GM21367 (cell line): ENCODE results near the gene PCLO.
"Not testable (repeated sequence)": the region's sequence is repeated elsewhere in the genome, so short reads cannot be mapped to it uniquely, and the experiment has no call there.

ENCODE experiments used
- ATAC-seq: cut with Tn5 transposase; IDR thresholded peaks from one replicate; pipeline ENCODE4 v1.9.1; 2021; ENCODE audit not compliant: unreplicated experiment

Gene PCLO

DNA sequence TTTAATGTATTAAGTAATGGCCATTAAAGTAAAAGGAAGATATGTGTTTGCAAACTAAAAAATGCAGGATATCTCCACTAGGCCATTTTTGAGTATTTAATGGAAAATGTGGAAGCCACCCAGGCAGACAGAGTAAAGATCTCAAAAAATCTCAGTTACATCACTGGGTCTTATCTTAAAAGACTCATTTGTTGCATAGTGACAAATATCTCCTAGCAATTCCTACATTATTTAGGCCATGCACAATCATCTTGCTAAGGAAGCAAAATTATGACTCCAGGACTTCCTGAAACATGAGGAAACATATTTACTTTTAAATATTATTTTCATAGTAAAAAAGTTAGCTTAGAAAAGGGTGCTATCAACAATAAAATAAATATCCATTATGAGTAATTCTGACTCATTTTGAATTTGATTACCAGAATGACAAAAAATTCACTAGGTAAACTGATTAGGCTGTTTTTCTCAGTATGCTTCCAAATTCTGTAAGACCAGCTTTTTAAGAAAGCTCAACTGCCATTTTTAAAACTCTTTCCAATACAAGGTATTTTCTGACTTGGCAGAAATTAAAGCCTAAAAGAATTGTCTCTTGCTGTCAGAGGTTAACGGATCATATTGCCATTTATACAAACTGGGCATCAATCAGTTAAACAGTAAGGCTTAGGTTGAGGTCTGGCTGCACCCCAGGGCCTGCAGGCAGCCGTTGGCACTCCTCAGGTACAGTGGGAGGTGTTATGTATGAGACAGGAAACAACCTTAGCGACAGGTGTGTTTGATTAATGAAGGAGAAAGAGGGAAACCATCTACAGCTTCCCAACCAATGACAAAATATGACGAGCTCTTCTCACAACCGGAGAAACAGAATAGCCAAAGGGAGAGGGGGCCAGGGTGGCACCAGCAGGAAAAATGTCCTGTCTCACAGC lies 31.8 kb downstream of the PCLO start:
- ATAC-seq = no peak

DNA sequence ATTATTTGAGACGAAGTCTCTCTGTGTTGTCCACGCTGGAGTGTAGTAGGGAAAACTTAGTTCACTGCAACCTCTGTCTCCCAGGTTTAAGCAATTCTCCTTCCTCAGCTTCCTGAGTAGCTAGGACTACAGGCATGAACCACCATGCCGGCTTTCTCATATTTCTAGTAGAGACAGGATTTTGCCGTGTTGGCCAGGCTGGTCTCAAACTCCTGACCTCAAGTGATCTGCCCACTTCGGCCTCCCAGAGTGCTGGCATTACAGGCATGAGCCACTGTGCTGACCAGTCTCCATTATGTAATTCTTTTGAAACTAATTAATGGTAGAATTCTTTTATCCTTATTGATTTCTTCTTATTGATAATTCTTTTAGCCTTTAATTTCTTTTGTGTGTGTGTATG lies 32.5 kb downstream of the PCLO start:
- ATAC-seq = no peak

DNA sequence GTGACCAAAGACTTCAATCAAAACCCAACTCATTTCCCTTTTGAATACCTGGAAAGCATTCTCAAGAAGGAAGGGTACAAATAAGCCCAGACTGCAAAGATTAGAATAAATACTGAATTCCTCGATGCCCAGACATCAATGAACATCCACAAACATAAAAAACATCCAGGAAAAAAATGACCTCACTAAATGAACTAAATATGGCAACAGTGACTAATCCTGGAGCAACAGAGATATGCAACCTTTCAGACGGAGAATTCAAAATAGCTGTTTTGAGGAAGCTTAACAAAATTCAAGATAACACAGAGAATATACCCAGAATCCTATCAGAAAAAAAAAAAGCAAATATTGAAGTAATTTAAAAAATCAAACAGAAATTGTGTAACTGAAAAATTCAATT lies 43.2 kb downstream of the PCLO start:
- no peak for ATAC-seq

DNA sequence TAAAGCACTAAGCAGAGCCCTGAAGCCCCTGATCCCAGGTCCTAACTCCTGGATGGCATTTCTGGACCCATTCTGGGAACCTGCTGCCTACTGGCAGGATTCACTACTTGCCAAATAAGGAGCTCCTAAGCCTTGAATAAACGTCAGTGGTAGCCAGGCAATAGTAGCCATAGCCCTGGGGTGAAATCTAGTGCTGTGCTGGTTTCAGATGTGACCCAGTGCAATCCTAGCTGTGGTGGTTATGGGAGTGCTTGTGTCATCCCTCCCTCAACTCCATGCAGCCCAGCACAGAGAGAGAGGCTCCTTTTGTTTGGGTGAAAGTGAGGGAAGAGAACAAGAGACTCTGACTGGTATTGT lies 43.7 kb downstream of the PCLO start:
- ATAC-seq = no peak

DNA sequence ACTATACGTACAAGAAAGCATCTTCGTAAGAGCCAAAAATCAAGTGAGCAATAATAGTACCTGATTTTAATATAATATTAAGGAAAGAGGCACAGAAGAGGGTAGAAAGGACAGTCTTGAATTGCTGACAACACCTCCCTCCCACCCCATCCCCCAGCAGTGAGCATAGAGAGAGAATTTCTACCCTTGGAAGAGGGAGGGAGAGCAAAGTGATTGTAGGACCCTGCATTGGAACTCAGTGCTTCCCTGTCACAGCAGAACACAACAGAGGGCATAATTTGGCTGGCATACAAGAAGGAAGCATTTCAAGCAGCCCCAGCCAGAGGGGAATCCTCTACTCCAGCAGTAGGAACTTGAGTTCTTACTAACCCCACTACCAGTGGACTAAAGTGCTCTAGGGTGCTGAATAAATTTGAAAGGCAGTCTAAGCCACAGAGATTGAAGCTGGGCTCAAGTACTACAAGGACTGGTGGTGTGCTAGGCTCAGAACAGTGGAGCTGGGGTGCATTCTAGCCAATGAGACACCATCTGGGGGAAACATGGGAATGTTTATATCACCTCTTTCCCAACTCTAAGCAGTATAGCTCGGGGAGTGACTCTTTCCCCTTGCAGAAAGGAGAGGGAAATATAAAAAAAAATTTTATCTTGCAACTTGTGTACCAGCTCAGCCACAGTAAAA lies 44.2 kb downstream of the PCLO start:
- no peak for ATAC-seq

DNA sequence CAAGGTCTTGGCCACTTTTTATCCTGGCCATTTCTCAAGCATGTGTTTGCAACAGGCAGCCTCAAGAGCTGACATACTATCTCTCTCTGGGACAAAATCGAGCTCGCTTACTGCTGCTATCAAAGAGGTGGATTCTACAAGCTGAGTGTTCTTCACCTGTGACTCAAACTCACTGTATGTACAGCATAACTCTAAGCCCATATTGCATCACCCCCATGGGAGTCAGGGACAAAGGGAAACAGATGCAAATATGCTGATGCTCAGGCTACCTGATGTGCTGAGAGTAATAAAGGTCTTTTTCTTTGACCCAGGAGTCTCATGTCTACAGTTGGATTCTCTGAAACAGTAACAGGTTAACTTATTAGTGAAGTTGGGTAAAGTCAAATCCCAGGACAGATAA lies 45.2 kb downstream of the PCLO start:
- no peak for ATAC-seq

DNA sequence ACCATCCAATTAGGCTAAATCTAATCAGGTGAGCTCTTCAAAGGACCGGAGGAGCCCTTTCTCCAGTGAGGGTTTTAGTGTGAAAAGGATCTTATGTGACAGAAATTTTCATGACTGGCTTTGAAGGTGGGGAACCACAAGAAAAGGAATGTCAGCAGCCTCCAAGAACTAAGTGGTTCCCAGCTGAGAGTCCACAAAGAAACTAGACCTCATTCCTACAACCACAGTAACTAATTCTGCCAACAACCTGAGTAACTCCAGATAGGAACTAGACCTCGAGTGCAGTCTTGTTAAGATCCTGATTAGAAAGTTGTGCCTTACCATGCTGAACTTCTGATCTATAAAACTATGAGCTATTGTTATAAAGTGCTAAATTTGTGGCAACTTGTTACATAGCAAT lies 51.3 kb downstream of the PCLO start:
- no peak for ATAC-seq

DNA sequence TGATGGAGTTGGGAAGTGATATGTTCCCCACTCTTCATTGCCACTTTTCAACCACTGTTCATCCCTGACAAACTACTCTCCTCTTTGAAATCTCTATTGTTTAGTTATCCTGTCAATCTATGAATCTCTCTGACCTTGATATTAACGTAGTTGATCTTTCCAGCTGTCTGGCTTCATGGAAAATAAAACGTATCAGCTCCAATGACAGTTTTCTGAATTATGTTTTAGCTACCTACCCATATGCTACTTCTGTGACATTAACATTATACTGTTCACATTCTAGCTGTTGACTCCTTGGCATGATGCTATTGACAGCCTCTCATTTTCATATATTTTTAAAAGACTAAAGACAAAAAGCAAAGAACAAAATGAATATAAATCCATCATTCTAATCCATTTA lies 53.3 kb downstream of the PCLO start:
- ATAC-seq = no peak

DNA sequence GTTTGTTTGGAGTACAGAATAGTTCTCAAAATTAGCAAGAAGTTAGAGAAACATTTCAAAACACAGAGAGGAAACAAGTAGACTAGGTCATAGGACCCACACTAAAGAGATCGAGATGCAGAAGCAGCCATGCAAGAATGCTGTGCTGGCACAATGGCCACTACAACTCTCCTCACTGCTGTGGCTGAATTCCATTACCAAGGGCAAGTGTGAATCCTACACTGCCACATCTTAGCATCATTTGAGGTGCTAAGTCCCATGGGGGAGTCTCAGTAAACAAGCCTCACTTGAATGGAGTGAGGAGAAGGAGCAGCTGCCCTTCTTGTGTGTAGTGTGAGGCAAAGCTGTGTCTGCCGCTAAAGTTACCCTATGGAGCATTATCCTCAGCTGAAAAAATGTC lies 56.7 kb downstream of the PCLO start:
- no peak for ATAC-seq

DNA sequence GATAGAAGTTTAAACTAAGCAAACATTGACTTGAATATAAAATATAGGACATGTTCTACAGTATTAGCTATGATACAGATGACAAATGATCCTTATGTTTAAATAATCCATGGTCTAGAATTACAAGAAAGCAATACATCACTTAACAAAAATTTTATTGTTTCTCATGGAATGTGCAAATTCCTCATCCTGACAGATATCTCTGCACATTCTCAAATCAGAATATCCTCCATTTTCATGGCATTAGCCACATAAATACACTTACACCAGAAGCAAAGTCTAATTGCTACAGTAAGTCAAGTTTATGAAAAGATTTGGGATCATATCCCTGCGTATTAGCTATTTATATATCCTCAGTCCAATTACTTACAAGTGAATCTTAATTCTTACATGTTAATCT lies 57.6 kb downstream of the PCLO start:
- ATAC-seq = no peak

DNA sequence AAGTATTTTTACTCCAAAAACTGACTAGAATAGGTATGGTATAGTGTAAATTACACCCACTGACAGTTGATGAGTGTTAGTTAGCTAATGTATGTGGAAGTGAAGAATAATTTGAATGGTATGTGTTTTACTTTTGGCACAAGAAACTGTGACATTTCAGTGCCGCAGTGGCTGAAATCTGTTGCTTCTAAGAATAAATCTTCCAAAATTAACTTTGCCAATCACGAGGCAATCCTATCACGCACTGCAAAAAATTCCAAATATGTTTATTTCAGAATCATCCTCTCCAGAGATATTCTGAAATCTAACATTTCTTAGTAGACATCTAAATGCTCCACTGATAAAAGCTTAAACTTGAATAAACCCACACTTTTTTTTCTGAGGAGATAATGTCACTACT lies 61.2 kb downstream of the PCLO start:
- no peak for ATAC-seq

DNA sequence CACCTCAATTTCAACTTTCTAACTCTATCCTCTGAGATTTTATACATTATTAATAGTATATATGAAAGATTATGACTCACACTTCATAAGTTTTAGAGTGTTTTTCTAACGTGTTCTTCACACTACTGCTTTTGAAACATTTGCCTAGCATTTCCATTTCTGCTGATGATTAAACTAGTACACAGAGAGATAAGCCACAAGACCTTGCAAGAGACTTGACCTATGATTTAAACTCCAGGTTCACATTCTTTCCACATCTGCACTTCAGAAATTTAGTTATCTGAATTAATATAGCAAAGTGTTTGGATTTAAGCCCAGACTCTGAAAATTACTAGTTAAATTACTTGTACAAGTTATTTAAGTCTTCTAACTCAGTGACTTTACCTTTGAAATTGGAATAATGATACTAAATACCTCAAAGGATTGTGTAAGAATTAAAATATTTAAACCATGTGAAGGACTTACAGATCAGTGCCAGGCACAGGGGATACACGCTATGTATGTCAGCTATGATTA lies 66.6 kb downstream of the PCLO start:
- no peak for ATAC-seq

DNA sequence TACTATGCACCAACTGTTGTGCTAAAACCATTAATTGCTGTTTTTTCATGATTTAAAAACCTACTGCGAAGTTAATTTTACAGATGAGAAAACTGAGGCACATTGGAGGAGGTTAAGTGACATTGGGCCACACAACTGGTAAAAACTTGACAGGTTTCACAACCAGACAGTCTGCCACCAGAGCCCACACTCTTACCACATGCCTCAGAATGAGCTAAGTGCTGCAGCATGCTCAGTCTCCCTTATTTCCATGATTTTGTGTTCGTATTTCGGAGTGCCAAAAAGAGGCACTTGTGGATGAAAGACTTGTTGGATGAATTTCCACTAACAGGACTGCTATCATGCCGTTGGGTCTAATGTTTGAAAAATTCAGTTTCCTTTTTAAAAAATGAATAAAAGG lies 77.4 kb downstream of the PCLO start:
- ATAC-seq = no peak

DNA sequence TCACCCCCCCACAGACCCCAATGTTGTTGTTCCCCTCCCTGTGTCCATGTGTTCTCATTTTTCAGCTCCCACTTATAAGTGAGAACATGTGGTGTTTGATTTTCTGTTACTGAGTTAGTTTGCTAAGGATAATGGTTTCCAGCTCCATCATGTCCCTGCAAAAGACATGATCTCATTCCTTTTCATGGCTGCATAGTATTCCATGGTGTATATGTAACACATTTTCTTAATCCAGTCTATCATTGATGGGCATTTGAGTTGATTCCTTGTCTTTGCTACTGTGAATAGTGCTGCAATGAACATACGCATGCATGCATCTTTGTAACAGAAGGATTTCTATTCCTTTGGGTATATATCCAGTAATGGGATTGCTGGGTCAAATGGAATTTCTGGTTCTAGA lies 82.8 kb downstream of the PCLO start:
- not testable (repeated sequence) for ATAC-seq

DNA sequence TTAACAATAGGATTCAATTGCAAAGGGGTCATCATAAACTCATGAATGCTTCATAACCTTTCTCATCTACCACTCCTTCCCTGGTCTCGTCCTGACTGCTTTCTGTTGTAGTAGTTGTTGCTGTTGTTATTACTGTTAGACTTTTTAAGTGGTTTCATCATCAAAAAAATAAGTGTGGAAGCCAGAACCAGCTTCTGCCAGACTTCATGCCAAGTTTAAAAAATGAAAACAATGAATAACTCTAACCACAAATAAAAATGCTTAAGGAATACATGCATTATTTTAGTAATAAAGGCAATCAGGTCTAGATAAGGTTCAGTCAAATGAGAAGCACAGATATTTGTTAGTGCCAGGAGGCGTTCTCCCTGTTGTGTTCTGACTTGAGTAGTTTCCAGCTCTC lies 85.4 kb downstream of the PCLO start:
- no peak for ATAC-seq

DNA sequence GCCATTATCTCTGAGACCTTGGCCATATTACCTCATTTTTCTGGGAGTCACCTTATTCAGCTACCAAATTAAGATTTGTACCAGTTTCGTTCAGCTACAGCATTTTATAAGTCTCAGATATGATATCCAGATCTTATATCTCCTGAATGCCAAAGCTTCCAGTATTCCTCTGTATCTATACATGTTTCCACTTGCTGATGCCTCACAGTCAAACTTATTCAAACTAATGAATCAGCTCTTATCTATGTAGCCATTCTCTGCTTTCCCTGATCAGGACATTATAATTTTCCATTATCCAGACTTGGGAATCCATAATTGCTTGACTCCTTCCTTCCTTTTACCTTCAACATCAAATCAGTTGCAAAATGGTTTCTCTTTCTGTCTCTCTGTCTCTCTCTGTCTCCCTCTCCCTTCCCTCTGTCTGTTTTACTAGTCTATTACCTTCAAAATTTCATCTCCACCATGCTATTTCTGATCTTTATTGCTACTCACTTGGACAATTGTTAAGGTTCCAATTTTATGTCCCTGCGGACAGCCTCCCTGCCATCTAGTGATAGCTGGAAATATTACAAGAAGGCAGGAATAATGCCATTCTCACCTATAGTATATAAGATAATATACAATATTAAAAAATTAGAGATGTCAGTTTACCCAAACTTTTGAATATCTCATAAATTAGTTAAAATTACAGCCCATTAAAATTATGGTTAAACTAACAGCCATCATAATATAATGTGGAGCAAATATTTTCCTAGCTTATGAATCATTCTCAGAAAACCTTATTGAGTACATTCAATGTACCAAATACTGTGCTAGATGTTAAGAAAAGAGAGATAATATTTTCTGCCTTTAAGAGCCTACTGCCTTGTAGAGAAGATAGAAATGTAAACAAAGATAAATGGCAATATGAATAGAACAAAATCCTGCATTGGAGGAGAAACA lies 89.8 kb downstream of the PCLO start:
- ATAC-seq = no peak

DNA sequence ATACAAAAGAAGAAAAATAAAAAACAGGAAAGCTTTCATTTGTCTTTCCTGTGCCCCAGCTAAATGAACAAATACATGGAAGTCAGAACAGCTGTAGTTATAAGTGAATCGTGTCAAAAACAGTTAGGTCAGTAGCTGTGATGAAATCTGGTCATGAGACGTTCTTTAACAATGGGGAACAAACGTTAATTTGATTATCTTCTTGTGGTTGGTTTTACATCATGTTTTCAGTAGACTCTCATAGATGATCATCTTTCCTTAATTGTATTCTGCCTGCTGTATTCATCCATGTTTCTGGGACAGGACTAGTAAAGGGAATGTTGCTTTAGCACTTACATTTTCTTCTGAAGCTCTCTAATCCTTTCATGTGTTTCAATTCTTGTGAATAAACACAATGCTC lies 97.0 kb downstream of the PCLO start:
- no peak for ATAC-seq

DNA sequence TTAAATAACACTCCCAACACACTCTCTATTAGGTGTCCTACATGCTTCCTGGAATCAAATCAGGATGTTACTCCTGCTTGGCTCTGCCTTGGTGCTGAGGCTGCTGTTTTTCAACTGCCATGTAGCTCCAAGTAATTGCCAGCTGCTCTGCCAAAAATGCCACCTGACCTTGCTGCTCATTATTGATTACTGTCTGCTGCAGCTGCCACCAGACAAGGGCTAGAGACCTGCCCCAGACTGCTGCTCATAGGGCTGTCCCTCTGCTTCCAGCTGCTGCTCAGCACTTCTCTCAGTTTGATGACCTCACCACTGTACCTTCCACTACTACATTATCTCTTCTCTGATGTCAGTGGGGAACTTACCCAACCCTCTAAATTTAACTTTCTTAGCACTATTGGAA lies 102.5 kb downstream of the PCLO start:
- no peak for ATAC-seq

DNA sequence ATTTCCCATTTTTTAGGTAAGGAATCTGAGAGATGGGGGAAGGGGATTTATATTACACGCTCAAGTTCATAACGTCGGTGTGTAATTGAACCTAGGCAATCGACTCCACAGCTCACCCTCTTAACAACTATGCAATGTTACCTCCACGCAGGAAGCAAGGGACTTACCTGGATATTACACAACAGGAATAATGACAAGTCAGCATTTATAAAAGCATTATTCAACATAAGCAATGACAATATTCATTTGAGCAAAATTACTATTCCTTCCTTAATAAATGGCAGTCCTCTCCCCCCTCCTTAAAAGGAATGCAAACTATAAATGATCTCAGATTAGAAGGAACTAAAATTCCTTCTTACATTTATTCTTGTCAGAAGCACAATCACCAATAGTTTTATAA lies 104.0 kb downstream of the PCLO start:
- ATAC-seq = no peak

DNA sequence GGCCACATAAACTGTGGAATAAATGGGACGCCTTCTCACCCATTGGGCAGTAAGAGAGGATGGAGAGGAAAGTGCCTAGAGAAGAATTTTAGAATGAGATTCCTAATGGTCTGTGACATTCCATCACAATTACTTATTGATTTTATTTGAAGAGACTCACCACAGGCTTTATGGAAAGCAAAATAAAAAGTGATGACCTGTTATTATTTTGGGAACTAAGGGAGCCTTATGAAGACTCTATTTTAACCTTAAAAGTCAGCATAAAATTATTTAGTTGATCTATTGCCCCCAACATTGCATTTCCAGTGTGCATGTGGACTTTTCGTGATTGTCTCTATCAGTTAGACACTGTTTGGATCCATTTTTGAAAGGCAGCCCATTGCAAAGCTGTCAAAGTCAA lies 107.5 kb downstream of the PCLO start:
- ATAC-seq = no peak

DNA sequence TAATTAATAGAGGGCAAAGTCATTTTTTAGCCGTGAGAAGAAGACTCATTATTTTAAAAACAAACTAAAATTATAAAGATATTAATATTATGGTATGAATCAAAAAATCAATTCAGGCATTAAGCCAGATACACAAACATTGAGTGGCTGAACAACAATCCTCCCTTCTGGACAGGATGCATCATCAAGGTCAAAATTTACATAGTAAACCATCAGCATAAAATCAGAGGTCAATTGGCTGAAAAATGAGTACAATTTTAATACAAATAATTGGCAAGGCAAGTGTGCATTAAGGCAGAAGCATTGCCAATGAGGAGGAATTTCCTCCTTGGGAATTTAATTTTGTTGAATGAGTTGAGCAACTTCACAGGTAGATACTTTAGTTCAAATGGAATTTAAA lies 108.2 kb downstream of the PCLO start:
- no peak for ATAC-seq
